SK-N-SH treated with all-trans-retinoic acid at 6 μM for 48 hours (cell line): ENCODE data around the gene NOSIP.

ENCODE experiments used
- ARNTL ChIP-seq: fragments of 450-650 bp; formaldehyde crosslinking; IDR thresholded peaks from 2 replicates; pipeline ENCODE4 v1.5.0; 2020; ENCODE audit warnings: low read depth, mild to moderate bottlenecking, moderate library complexity, borderline replicate concordance
- BACH2 ChIP-seq: fragments of 250-450 bp; sonication (Bioruptor Pico); IDR thresholded peaks from 2 replicates; pipeline ENCODE4 v1.9.0; 2021; ENCODE audit warnings: mild to moderate bottlenecking, borderline replicate concordance
- CSDC2 ChIP-seq: fragments of 250-450 bp; sonication (Bioruptor Pico); IDR thresholded peaks from 2 replicates; pipeline ENCODE4 v1.5.0; 2020; ENCODE audit warnings: mild to moderate bottlenecking, moderate library complexity
- GLIS3 ChIP-seq: fragments of 250-450 bp; sonication (Bioruptor Pico); IDR thresholded peaks from 2 replicates; pipeline ENCODE4 v1.5.0; 2020; ENCODE audit warnings: mild to moderate bottlenecking, moderate library complexity
- PPARA ChIP-seq: fragments of 250-450 bp; sonication (Bioruptor Pico); IDR thresholded peaks from 2 replicates; pipeline ENCODE4 v1.5.0; 2020; ENCODE audit warnings: mild to moderate bottlenecking, borderline replicate concordance
- RARB ChIP-seq: fragments of 250-450 bp; sonication (Bioruptor Pico); IDR thresholded peaks from 2 replicates; pipeline ENCODE4 v1.8.0; 2021; ENCODE audit warnings: mild to moderate bottlenecking, moderate library complexity
- TOX ChIP-seq: fragments of 250-450 bp; sonication (Bioruptor Pico); IDR thresholded peaks from 2 replicates; pipeline ENCODE4 v1.8.0; 2021; ENCODE audit warnings: mild to moderate bottlenecking, moderate library complexity, borderline replicate concordance
- ZC3H10 ChIP-seq: fragments of 250-450 bp; sonication (Bioruptor Pico); IDR thresholded peaks from 2 replicates; pipeline ENCODE4 v1.5.1; 2021; ENCODE audit warnings: mild to moderate bottlenecking, moderate library complexity
- ZFP3 ChIP-seq: fragments of 250-450 bp; sonication (Bioruptor Pico); IDR thresholded peaks from 2 replicates; pipeline ENCODE4 v1.5.0; 2020; ENCODE audit warnings: mild to moderate bottlenecking, moderate library complexity
- ZNF565 ChIP-seq: fragments of 450-650 bp; formaldehyde crosslinking; conservative IDR thresholded peaks from 2 replicates; pipeline ENCODE4 v1.5.0; 2020; ENCODE audit warnings: low read depth, mild to moderate bottlenecking, moderate library complexity
- ZNF70 ChIP-seq: fragments of 450-650 bp; formaldehyde crosslinking; IDR thresholded peaks from 2 replicates; pipeline ENCODE4 v1.5.0; 2020; ENCODE audit warnings: mild to moderate bottlenecking, moderate library complexity
- ZNF8 ChIP-seq: fragments of 450-650 bp; formaldehyde crosslinking; IDR thresholded peaks from 2 replicates; pipeline ENCODE4 v1.5.0; 2020; ENCODE audit warnings: mild to moderate bottlenecking, moderate library complexity
- TF ChIP-seq, protein P1 (sequence below): fragments of 250-450 bp; sonication (Bioruptor Pico); IDR thresholded peaks from 2 replicates; pipeline ENCODE4 v1.8.0; 2020; ENCODE audit warnings: mild to moderate bottlenecking, moderate library complexity, borderline replicate concordance
- TF ChIP-seq, protein P2 (sequence below): fragments of 250-450 bp; sonication (Bioruptor Pico); IDR thresholded peaks from 2 replicates; pipeline ENCODE4 v1.5.1; 2021; ENCODE audit warnings: mild to moderate bottlenecking, moderate library complexity

DNA sequence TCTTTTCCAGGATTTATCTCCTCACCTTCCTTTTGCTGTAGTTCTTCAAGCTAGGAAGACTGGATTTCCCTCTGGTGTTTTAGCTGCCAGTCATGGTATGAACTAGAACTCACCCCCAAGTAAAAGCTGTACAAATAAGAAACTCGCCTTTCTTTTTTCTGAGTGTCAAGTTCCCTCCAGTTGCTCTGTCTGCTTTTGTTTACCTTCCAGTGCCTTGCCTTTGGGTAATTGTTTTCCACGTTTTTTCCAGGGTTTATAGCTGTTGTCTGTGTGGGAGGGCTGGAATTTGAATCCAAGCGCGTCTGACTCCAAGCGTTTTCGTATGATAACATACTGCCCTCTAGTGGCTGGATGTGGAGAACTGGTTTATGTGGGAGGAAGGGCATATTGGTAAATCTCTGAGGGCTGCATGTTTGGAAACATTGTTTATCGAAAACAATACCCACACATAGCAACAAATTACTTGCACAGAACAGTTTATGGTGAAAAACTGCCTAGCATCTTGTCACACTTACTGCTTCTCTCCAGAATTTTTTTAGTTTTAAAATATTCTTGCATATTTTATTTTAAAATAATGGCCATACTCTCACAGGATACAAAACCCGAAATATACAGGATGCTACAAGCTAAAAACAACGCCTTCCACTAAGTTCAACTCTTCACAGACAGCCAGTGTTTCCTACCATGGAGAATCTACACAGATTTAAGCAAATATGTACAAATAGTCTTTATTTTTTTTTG, 33.4 kb downstream of the NOSIP start:
- TF ChIP-seq, protein P1, sequence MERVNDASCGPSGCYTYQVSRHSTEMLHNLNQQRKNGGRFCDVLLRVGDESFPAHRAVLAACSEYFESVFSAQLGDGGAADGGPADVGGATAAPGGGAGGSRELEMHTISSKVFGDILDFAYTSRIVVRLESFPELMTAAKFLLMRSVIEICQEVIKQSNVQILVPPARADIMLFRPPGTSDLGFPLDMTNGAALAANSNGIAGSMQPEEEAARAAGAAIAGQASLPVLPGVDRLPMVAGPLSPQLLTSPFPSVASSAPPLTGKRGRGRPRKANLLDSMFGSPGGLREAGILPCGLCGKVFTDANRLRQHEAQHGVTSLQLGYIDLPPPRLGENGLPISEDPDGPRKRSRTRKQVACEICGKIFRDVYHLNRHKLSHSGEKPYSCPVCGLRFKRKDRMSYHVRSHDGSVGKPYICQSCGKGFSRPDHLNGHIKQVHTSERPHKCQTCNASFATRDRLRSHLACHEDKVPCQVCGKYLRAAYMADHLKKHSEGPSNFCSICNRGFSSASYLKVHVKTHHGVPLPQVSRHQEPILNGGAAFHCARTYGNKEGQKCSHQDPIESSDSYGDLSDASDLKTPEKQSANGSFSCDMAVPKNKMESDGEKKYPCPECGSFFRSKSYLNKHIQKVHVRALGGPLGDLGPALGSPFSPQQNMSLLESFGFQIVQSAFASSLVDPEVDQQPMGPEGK (CRISPR knock-in tag): no peak
- no peak for TF ChIP-seq ZC3H10 (CRISPR knock-in tag)
- no peak for TF ChIP-seq ZNF565 (CRISPR knock-in tag)
- no peak for TF ChIP-seq TOX (CRISPR knock-in tag)
- no peak for TF ChIP-seq ZNF8 (CRISPR knock-in tag)
- TF ChIP-seq GLIS3 (CRISPR knock-in tag): no peak
- no peak for TF ChIP-seq CSDC2 (CRISPR knock-in tag)
- TF ChIP-seq ZFP3: no peak
- TF ChIP-seq ARNTL: no peak
- TF ChIP-seq, protein P2, sequence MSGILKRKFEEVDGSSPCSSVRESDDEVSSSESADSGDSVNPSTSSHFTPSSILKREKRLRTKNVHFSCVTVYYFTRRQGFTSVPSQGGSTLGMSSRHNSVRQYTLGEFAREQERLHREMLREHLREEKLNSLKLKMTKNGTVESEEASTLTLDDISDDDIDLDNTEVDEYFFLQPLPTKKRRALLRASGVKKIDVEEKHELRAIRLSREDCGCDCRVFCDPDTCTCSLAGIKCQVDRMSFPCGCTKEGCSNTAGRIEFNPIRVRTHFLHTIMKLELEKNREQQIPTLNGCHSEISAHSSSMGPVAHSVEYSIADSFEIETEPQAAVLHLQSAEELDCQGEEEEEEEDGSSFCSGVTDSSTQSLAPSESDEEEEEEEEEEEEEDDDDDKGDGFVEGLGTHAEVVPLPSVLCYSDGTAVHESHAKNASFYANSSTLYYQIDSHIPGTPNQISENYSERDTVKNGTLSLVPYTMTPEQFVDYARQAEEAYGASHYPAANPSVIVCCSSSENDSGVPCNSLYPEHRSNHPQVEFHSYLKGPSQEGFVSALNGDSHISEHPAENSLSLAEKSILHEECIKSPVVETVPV (CRISPR knock-in tag): no peak
- TF ChIP-seq PPARA (CRISPR knock-in tag): no peak
- TF ChIP-seq RARB (CRISPR knock-in tag): no peak
- no peak for TF ChIP-seq BACH2 (CRISPR knock-in tag)
- TF ChIP-seq ZNF70 (CRISPR knock-in tag): no peak
